CD14-positive monocyte (primary cell): ENCODE measurements around the gene TRPM2. TPM values are rescaled to one million over a fixed set of nuclear protein-coding genes. Genes with fewer than 3 reads are reported as not detected.

Experiments
- DNase-seq, 3 donors: peaks; one replicate each; pipeline ENCODE4 v3.0.0-alpha.2; 2011 to 2022
- H2AFZ ChIP-seq: 2 replicates; pipeline ENCODE4 v1.6.0; 2012; ENCODE audit warnings: mild to moderate bottlenecking, low read depth, low read length, inconsistent platforms; ENCODE audit not compliant: insufficient read depth, poor library complexity, severe bottlenecking
- H3K27ac ChIP-seq, 2 donors: 1 replicate in 1 of 2; 2 replicates in 1 of 2; pipeline ENCODE4 v1.5.1; 2012 to 2013; ENCODE audit warnings: low read length in 2 of 2, control low read depth in 1 of 2, inconsistent platforms in 1 of 2, low read depth in 1 of 2, mild to moderate bottlenecking in 1 of 2
- H3K27me3 ChIP-seq, 2 donors: one replicate each; pipeline versions ENCODE4 v1.6.0 to v1.6.1; 2011 to 2013; ENCODE audit warnings: low read length in 2 of 2; ENCODE audit not compliant: control insufficient read depth in 2 of 2, insufficient read depth in 2 of 2
- H3K36me3 ChIP-seq, 2 donors: replicated peaks in 1 of 2; 1 replicate in 1 of 2; 2 replicates in 1 of 2; pipeline versions ENCODE4 v1.5.1 to v1.6.1; 2012 to 2013; ENCODE audit warnings: low read length in 2 of 2, control low read depth in 1 of 2, inconsistent platforms in 1 of 2, mild to moderate bottlenecking in 1 of 2; ENCODE audit not compliant: insufficient read depth in 2 of 2, control insufficient read depth in 1 of 2
- H3K4me1 ChIP-seq, 2 donors: 1 replicate in 1 of 2; 2 replicates in 1 of 2; pipeline versions ENCODE4 v1.5.1 to v1.6.1; 2012 to 2013; ENCODE audit warnings: low read length in 2 of 2, control low read depth in 1 of 2, inconsistent platforms in 1 of 2, mild to moderate bottlenecking in 1 of 2, moderate library complexity in 1 of 2; ENCODE audit not compliant: insufficient read depth in 2 of 2, control insufficient read depth in 1 of 2
- H3K4me2 ChIP-seq: replicated peaks from 2 replicates; pipeline ENCODE3; 2012; ENCODE audit warnings: low read length, moderate library complexity, mild to moderate bottlenecking; ENCODE audit not compliant: poor library complexity, severe bottlenecking; ENCODE audit errors: extremely low read depth
- H3K4me3 ChIP-seq, 3 experiments: fragments of 200-600 bp in 1 of 3; sonication (generic) in 1 of 3; replicated peaks in 1 of 3; 1 replicate in 2 of 3; 2 replicates in 1 of 3; pipeline ENCODE4 v1.5.1; 2011 to 2013; ENCODE audit warnings: low read length in 3 of 3, mild to moderate bottlenecking in 3 of 3, control low read depth in 2 of 3, low read depth in 2 of 3, inconsistent platforms in 1 of 3, moderate library complexity in 1 of 3
- H3K79me2 ChIP-seq: 2 replicates; pipeline ENCODE4 v1.6.0; 2012; ENCODE audit warnings: mild to moderate bottlenecking, control low read depth, inconsistent platforms, low read length, moderate library complexity; ENCODE audit not compliant: insufficient read depth
- H3K9ac ChIP-seq: 2 replicates; pipeline ENCODE4 v1.6.0; 2017; ENCODE audit warnings: low read length, mild to moderate bottlenecking; ENCODE audit not compliant: insufficient read depth, poor library complexity, severe bottlenecking
- H3K9me3 ChIP-seq, 2 donors: replicated peaks in 1 of 2; 1 replicate in 1 of 2; 2 replicates in 1 of 2; pipeline versions ENCODE4 v1.5.1 to v1.6.1; 2012 to 2013; ENCODE audit warnings: low read length in 2 of 2, control low read depth in 1 of 2; ENCODE audit not compliant: control insufficient read depth in 1 of 2, insufficient read depth in 1 of 2
- H4K20me1 ChIP-seq: 2 replicates; pipeline ENCODE4 v1.6.0; 2012; ENCODE audit warnings: mild to moderate bottlenecking, low read length, control low read depth, moderate library complexity; ENCODE audit not compliant: insufficient read depth
- H3K27ac Mint-ChIP-seq, 7 donors: one replicate each; pipeline ENCODE4 v1.8.0; 2020; ENCODE audit warnings: mild to moderate bottlenecking in 7 of 7, mixed read lengths in 7 of 7, moderate library complexity in 6 of 7, inconsistent platforms in 2 of 7
- H3K27me3 Mint-ChIP-seq, 3 donors: one replicate each; pipeline ENCODE4 v1.8.0; 2021 to 2022; ENCODE audit warnings: low read depth in 3 of 3, mild to moderate bottlenecking in 3 of 3, mixed read lengths in 3 of 3, moderate library complexity in 3 of 3, inconsistent platforms in 1 of 3
- H3K36me3 Mint-ChIP-seq, 2 donors: one replicate each; pipeline ENCODE4 v1.8.0; 2020; ENCODE audit warnings: mixed read lengths in 2 of 2, inconsistent platforms in 1 of 2, mild to moderate bottlenecking in 1 of 2
- H3K4me1 Mint-ChIP-seq: one replicate; pipeline ENCODE4 v1.8.0; 2020; ENCODE audit warnings: mild to moderate bottlenecking, mixed read lengths
- H3K4me3 Mint-ChIP-seq, 2 donors: one replicate each; pipeline ENCODE4 v1.8.0; 2020; ENCODE audit warnings: mild to moderate bottlenecking in 2 of 2, mixed read lengths in 2 of 2, moderate library complexity in 1 of 2
- H3K9me3 Mint-ChIP-seq, 7 donors: one replicate each; pipeline ENCODE4 v1.8.0; 2020 to 2022; ENCODE audit warnings: mixed read lengths in 7 of 7, mild to moderate bottlenecking in 6 of 7, moderate library complexity in 6 of 7, inconsistent platforms in 2 of 7
- CTCF ChIP-seq: fragments of 200-600 bp; IDR thresholded peaks from one replicate; pipeline ENCODE4 v1.8.0; 2022; ENCODE audit warnings: antibody characterized with exemption, mild to moderate bottlenecking
- WGBS: methylation state at CpG from one replicate; pipeline ENCODE4 v1.1.5; 2013; ENCODE audit warnings: missing lambda C conversion rate; ENCODE audit not compliant: insufficient coverage; 5-methylcytosine and 5-hydroxymethylcytosine counted together
- intact Hi-C, 2 donors: fragments of 100-400 bp; cut with micrococcal nuclease; formaldehyde crosslinking; loops; one replicate each; pipeline versions ENCODE4 v1.15.0 to v1.15.1; 2023
- polyA plus RNA-seq, 3 donors: library from polyadenylated mRNA; depleted of rRNA in 1 of 3; unstranded in 2 of 3; stranded (reverse) in 1 of 3; fragments of 300-500 nt in 2 of 3; fragments of >200 nt in 1 of 3; fragmentation: Illumina TruSeq in 2 of 3; gene quantifications; 1 replicate in 2 of 3; 2 replicates in 1 of 3; pipeline ENCODE4 v1.2.3, GENCODE V29; 2012 to 2021

TRPM2 gene
- polyA plus RNA-seq, 3 donors = 7.6 to 21.6 (median 12.2) TPM

GRCh38 chr21:44450999-44451398, 97.6 kb downstream of the TRPM2 start:
- no peak for DNase-seq
- no peaks in the 10 kb centered on the region for H3K79me2 ChIP-seq
- H3K9me3 Mint-ChIP-seq = peaks cover 9 to 31% (median 19%) of the 10 kb centered on the region in 7 donors
- intact Hi-C loops = loop anchor here in 1 of 2 donors (5.0 to 10.0 kb wide), 2 partner anchors 114 to 364 kb away; partner anchors contain the start of genes CFAP410 and SUMO3
- H3K27ac Mint-ChIP-seq = no peak overlapping the region
- 89% methylated on average over 11 of the region's 14 CpGs for WGBS
- no peak overlapping the region for H3K27ac ChIP-seq
- no peaks in the 10 kb centered on the region for H3K36me3 ChIP-seq
- no peak overlapping the region for H3K9ac ChIP-seq
- no peak for TF ChIP-seq CTCF
- H3K36me3 Mint-ChIP-seq = no peaks in the 10 kb centered on the region
- peaks cover 2 to 8% of the 10 kb centered on the region in 2 donors for H3K4me1 ChIP-seq
- H4K20me1 ChIP-seq = no peaks in the 10 kb centered on the region
- H3K4me1 Mint-ChIP-seq = peaks cover 4% of the 10 kb centered on the region
- H3K4me3 Mint-ChIP-seq = no peak overlapping the region
- H3K9me3 ChIP-seq = peaks cover 0 to 9% of the 10 kb centered on the region in 2 donors
- peaks cover 23 to 62% (median 36%) of the 10 kb centered on the region in 3 donors for H3K27me3 Mint-ChIP-seq
- no peak overlapping the region for H3K4me2 ChIP-seq
- no peak overlapping the region for H2AFZ ChIP-seq
- H3K27me3 ChIP-seq = peaks cover 0 to 12% of the 10 kb centered on the region in 2 donors
- no peak overlapping the region for H3K4me3 ChIP-seq

- Histone ChIP-seq H3K36me3 (no peaks in the 10 kb centered on the region), H3K9ac (no peak overlapping the region), H2AFZ (no peak overlapping the region), H3K79me2 (no peaks in the 10 kb centered on the region), H3K27me3 (peaks cover 0 to 9% of the 10 kb centered on the region in 2 donors), H3K27ac (no peak overlapping the region), H3K9me3 (peaks cover 0 to 9% of the 10 kb centered on the region in 2 donors), H3K4me2 (no peak overlapping the region), H3K4me1 (peaks cover 6 to 13% of the 10 kb centered on the region in 2 donors), H3K4me3 (no peak overlapping the region), H4K20me1 (no peaks in the 10 kb centered on the region)
- H3K4me1 Mint-ChIP-seq = peaks cover 4% of the 10 kb centered on the region
- WGBS = no CpG with 5 or more reads among the region's 3 CpGs
- intact Hi-C loops = loop anchor here in 1 of 2 donors (5.0 to 10.0 kb wide), 2 partner anchors 116 to 362 kb away; partner anchors contain the start of genes CFAP410 and SUMO3
- H3K27me3 Mint-ChIP-seq = peaks cover 14 to 54% (median 27%) of the 10 kb centered on the region in 3 donors
- DNase-seq = no peak
- H3K9me3 Mint-ChIP-seq = peaks cover 8 to 24% (median 15%) of the 10 kb centered on the region in 7 donors
- H3K4me3 Mint-ChIP-seq = no peak overlapping the region
- no peak overlapping the region for H3K27ac Mint-ChIP-seq
- TF ChIP-seq CTCF = no peak
- no peaks in the 10 kb centered on the region for H3K36me3 Mint-ChIP-seq
Observed at GRCh38 chr21:44453120-44453519, 99.7 kb downstream of the TRPM2 start.
